Cardiac septum (tissue), 1 donor: Measurements from ENCODE around the gene ZNF335. TPM values are rescaled to one million over a fixed set of nuclear protein-coding genes. Genes with fewer than 3 reads are reported as not detected.

Source experiments
- DNase-seq: peaks from one replicate; pipeline ENCODE4 v3.0.0-alpha.2; 2020; ENCODE audit warnings: low spot score
- intact Hi-C: fragments of 100-400 bp; cut with DNase I; formaldehyde crosslinking; loops from one replicate; pipeline ENCODE4 v1.14.0; 2022
- total RNA-seq: library from RNA; stranded (reverse); fragmentation: NEBNext Ultra II Directional; extraction: Animal tissue kit (Norgen Biotek cat#: 25700); gene quantifications from one replicate; pipeline ENCODE4 v1.2.1, GENCODE V29; 2021
- donor health status: DM: no; HTN: no; CAD: no.

The ZNF335 gene
- total RNA-seq, 1 donor from 2014 or later = 8.5 TPM

- DNase-seq = no peak
- intact Hi-C loops = no loop called here
These were observed 52.2 kb downstream of the ZNF335 start for GRCh38 chr20:45919542-45920399.

GRCh38 chr20:45918779-45919537 is 53.0 kb downstream of the ZNF335 start:
- DNase-seq = no peak
- intact Hi-C loops = no loop called here

GRCh38 chr20:45918182-45918737 is 53.7 kb downstream of the ZNF335 start:
- DNase-seq = no peak

GRCh38 chr20:45917790-45918141 is 54.2 kb downstream of the ZNF335 start:
- DNase-seq = no peak
- intact Hi-C loops = no loop called here

More at GRCh38 chr20:45918182-45918737, 53.7 kb downstream of the ZNF335 start:
- intact Hi-C loops = no loop called here

GRCh38 chr20:45913116-45913515 is 58.9 kb downstream of the ZNF335 start:
- no peak for DNase-seq

GRCh38 chr20:45912344-45912682 is 59.7 kb downstream of the ZNF335 start:
- intact Hi-C loops = no loop called here
- no peak for DNase-seq

More at GRCh38 chr20:45913116-45913515, 58.9 kb downstream of the ZNF335 start:
- intact Hi-C loops = no loop called here

- peak; percentile 82 for DNase-seq
- intact Hi-C loops = no loop called here
These were observed 60.3 kb downstream of the ZNF335 start, which contains the start of gene PLTP for GRCh38 chr20:45911486-45912343. PLTP (minus strand) TSS chr20:45912155; CDS start chr20:45911452, 703 bp downstream.

GRCh38 chr20:45910670-45911485 is 61.1 kb downstream of the ZNF335 start:
- peak; percentile 97 for DNase-seq
- intact Hi-C loops = no loop called here

- intact Hi-C loops = no loop called here
- no peak for DNase-seq
These were observed 62.0 kb downstream of the ZNF335 start for GRCh38 chr20:45909817-45910669.

- DNase-seq = no peak
- intact Hi-C loops = no loop called here
These were observed 62.6 kb downstream of the ZNF335 start for GRCh38 chr20:45909336-45909808.

GRCh38 chr20:45908084-45908483 is 63.9 kb downstream of the ZNF335 start:
- intact Hi-C loops = no loop called here
- DNase-seq = no peak

GRCh38 chr20:45907219-45907948 is 64.6 kb downstream of the ZNF335 start:
- DNase-seq = no peak
- intact Hi-C loops = no loop called here

GRCh38 chr20:45905505-45906079 is 66.4 kb downstream of the ZNF335 start:
- intact Hi-C loops = no loop called here

GRCh38 chr20:45904583-45905504 is 67.2 kb downstream of the ZNF335 start:
- no peak for DNase-seq
- intact Hi-C loops = no loop called here

More at GRCh38 chr20:45905505-45906079, 66.4 kb downstream of the ZNF335 start:
- no peak for DNase-seq

- intact Hi-C loops = no loop called here
- DNase-seq = no peak
These were observed 69.8 kb downstream of the ZNF335 start for GRCh38 chr20:45902199-45902701.
